Testis (tissue), 3 donors: ENCODE results near the gene CHCHD6. TPM values are rescaled to one million over a fixed set of nuclear protein-coding genes. Genes with fewer than 3 reads are reported as not detected.

ENCODE experiments used
- DNase-seq: peaks from one replicate; pipeline ENCODE4 v3.0.0-alpha.2; 2019
- H3K27ac ChIP-seq, 2 donors: fragments of 200-600 bp; sonication (generic); one replicate each; pipeline ENCODE4 v1.5.1; 2019
- H3K27me3 ChIP-seq: fragments of 200-600 bp; sonication (generic); one replicate; pipeline ENCODE4 v1.5.1; 2019
- H3K36me3 ChIP-seq: fragments of 200-600 bp; sonication (generic); one replicate; pipeline ENCODE4 v1.5.1; 2017; ENCODE audit warnings: low read depth; ENCODE audit errors: missing control alignments
- H3K4me1 ChIP-seq: fragments of 200-600 bp; sonication (generic); one replicate; pipeline ENCODE4 v1.5.1; 2019
- H3K4me3 ChIP-seq, 2 donors: fragments of 200-600 bp; sonication (generic); one replicate each; pipeline ENCODE4 v1.5.1; 2017 to 2019
- H3K9me3 ChIP-seq: fragments of 200-600 bp; sonication (generic); one replicate; pipeline ENCODE4 v1.5.1; 2017
- CTCF ChIP-seq, 3 experiments: fragments of 450-650 bp in 2 of 3; fragments of 200-600 bp in 1 of 3; sonication (generic) in 1 of 3; IDR thresholded peaks; one replicate each; pipeline ENCODE4 v1.5.1; 2016 to 2019; ENCODE audit warnings: antibody characterized with exemption in 3 of 3, mild to moderate bottlenecking in 2 of 3, moderate library complexity in 1 of 3
- POLR2A ChIP-seq: fragments of 450-650 bp; IDR thresholded peaks from one replicate; pipeline ENCODE4 v1.6.1; 2017; ENCODE audit warnings: antibody characterized with exemption, mild to moderate bottlenecking, moderate library complexity
- WGBS, 2 donors: methylation state at CpG; one replicate each; pipeline ENCODE4 v1.1.5; 2018; 5-methylcytosine and 5-hydroxymethylcytosine counted together
- intact Hi-C: fragments of 100-400 bp; cut with DNase I; formaldehyde crosslinking; loops from one replicate; pipeline ENCODE4 v1.15.1; 2023; ENCODE audit warnings: low total_unique reads
- polyA plus RNA-seq: library from polyadenylated mRNA; stranded (reverse); fragments of 350-450 nt; fragmentation: Illumina TruSeq; extraction: RNeasy Lipid Tissue Mini Kit (QIAGEN cat#74804); gene quantifications from one replicate; pipeline ENCODE4 v1.2.3, GENCODE V29; 2014; ENCODE audit warnings: low read depth, low replicate concordance; ENCODE audit not compliant: insufficient read depth
- total RNA-seq, 2 donors: library from RNA; depleted of rRNA; stranded (reverse); fragments of >200 nt; gene quantifications; one replicate each; pipeline ENCODE4 v1.2.3, GENCODE V29; 2016

CHCHD6 gene
- total and polyA plus RNA-seq, 3 donors from 2014 or later, result 47.6 to 84.6 (median 49.9) TPM

DNA sequence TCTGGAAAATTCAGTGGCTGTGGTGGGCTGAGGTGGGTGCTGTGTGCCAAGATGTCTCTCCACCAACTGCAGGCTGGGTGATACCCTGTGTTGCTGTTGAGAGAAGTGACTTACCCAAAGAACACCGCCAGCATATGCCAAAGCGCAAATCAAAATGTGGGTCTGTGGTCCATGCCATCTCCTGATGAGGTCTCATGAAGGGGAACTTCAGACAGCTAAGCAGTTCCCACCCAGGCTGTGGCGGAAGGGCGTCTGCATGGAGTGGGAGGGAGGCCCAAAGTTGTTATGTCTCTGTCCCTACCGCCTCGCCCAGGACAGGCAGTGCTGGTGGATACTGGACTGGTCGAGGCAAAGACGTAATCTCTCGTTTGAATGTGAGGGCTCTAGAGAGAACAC, 208.0 kb downstream of the CHCHD6 start:
- Histone ChIP-seq H3K27me3 (no peaks in the 10 kb centered on the region), H3K4me3 (no peak overlapping the region), H3K9me3 (no peaks in the 10 kb centered on the region), H3K36me3 (no peaks in the 10 kb centered on the region), H3K4me1 (no peaks in the 10 kb centered on the region), H3K27ac (no peak overlapping the region)
- intact Hi-C loops, result no loop called here
- 92 to 95% methylated on average over 8 to 9 of the region's 9 CpGs for WGBS, 2 donors
- TF ChIP-seq CTCF (IDR thresholded peaks at IDR 0.05) (no peak), POLR2A (no peak)
- no peak for DNase-seq

GRCh38 chr3:126912491-126913195, 208.6 kb downstream of the CHCHD6 start:
- Histone ChIP-seq H3K27me3 (no peaks in the 10 kb centered on the region), H3K36me3 (no peaks in the 10 kb centered on the region), H3K4me3 (no peak overlapping the region), H3K27ac (no peak overlapping the region), H3K9me3 (no peaks in the 10 kb centered on the region), H3K4me1 (no peaks in the 10 kb centered on the region)
- no peak for DNase-seq
- TF ChIP-seq POLR2A (no peak), CTCF (IDR thresholded peaks at IDR 0.05) (no peak)
- WGBS, 2 donors, result 89 to 91% methylated on average over 9 to 12 of the region's 12 CpGs
- intact Hi-C loops, result no loop called here

DNA sequence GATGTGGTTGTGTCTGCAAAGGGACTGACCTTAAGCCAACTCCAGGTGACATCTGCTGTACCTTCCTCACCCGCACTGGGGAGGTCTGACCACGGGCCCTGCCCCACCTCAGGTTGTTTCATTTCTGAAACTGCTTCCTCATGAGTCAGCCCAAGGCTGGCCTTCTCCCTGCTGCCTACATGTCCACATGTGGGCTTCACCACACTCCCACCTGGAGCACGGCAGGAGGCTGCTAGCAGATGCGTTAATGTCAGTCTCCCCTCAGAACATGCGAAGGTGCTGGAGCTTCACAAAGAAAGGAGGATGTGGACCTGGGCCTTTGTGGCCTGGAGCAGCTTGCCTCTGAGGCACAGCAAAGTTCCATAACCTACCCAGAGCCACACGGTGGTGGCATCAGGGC, 209.5 kb downstream of the CHCHD6 start:
- no peak overlapping the region for H3K27ac ChIP-seq
- DNase-seq, result no peak
- 90 to 100% methylated on average over 2 to 6 of the region's 6 CpGs for WGBS, 2 donors
- H3K9me3 ChIP-seq, result no peaks in the 10 kb centered on the region
- no peak overlapping the region for H3K4me3 ChIP-seq
- H3K27me3 ChIP-seq, result no peaks in the 10 kb centered on the region
- intact Hi-C loops, result no loop called here
- TF ChIP-seq CTCF (IDR thresholded peaks at IDR 0.05) (no peak), POLR2A (no peak)
- H3K36me3 ChIP-seq, result no peaks in the 10 kb centered on the region
- H3K4me1 ChIP-seq, result no peaks in the 10 kb centered on the region

DNA sequence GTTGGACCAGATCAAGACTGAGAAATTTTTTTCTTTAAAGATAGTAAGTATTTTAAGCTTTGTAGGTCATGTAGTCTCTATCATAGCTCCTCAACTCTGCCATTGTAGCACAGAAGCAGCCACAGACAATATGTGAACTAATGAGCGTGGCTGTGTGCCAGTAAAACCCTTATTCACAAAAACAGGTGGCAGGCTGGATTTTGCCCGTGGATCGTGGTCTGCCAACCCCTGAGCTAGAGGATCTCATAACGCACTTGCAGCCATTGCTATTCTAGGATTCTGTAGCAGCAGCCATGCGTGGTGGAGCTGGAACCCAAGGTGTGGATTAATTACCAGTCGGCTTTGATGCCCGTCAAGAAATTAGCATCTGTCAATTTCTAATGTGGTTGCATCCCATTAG, 210.2 kb downstream of the CHCHD6 start:
- 79 to 85% methylated on average over 7 of the region's 7 CpGs for WGBS, 2 donors
- H3K27me3 ChIP-seq, result no peaks in the 10 kb centered on the region
- no peak for TF ChIP-seq CTCF (IDR thresholded peaks at IDR 0.05)
- no peak for TF ChIP-seq POLR2A

GRCh38 chr3:126915015-126915414, 211.0 kb downstream of the CHCHD6 start:
- no peaks in the 10 kb centered on the region for H3K27me3 ChIP-seq
- WGBS, 2 donors, result 98% methylated on average over 4 of the region's 4 CpGs; no CpG with 5 or more reads in 1 of the 2 donors
- no peaks in the 10 kb centered on the region for H3K36me3 ChIP-seq
- H3K9me3 ChIP-seq, result no peaks in the 10 kb centered on the region
- intact Hi-C loops, result no loop called here
- H3K4me3 ChIP-seq, result no peak overlapping the region
- no peak for DNase-seq
- H3K27ac ChIP-seq, result no peak overlapping the region
- H3K4me1 ChIP-seq, result no peaks in the 10 kb centered on the region
- TF ChIP-seq POLR2A (no peak), CTCF (IDR thresholded peaks at IDR 0.05) (no peak)

More for the DNA sequence above, 210.2 kb downstream of the CHCHD6 start:
- intact Hi-C loops, result no loop called here
- no peaks in the 10 kb centered on the region for H3K4me1 ChIP-seq
- H3K9me3 ChIP-seq, result no peaks in the 10 kb centered on the region
- no peak overlapping the region for H3K4me3 ChIP-seq
- no peak overlapping the region for H3K27ac ChIP-seq
- H3K36me3 ChIP-seq, result no peaks in the 10 kb centered on the region
- no peak for DNase-seq
